Colonic mucosa (tissue), 4 donors: ENCODE measurements around the gene C4orf51. TPM values are rescaled to one million over a fixed set of nuclear protein-coding genes. Genes with fewer than 3 reads are reported as not detected.

ENCODE experiments used
- DNase-seq: peaks from one replicate; pipeline ENCODE4 v3.0.0-alpha.2; 2020
- H3K27ac ChIP-seq: fragments of 200-600 bp; one replicate; pipeline ENCODE4 v1.8.0; 2021
- H3K27me3 ChIP-seq: fragments of 200-600 bp; one replicate; pipeline ENCODE4 v1.8.0; 2021
- H3K36me3 ChIP-seq: fragments of 200-600 bp; one replicate; pipeline ENCODE4 v1.8.0; 2021
- H3K4me1 ChIP-seq: fragments of 200-600 bp; one replicate; pipeline ENCODE4 v1.8.0; 2021; ENCODE audit warnings: mild to moderate bottlenecking
- H3K4me3 ChIP-seq: fragments of 200-600 bp; one replicate; pipeline ENCODE4 v1.8.0; 2021
- H3K9ac ChIP-seq, 2 donors: one replicate each; pipeline ENCODE4 v1.7.0; 2013; ENCODE audit warnings: control low read depth in 2 of 2, low read depth in 2 of 2, low read length in 2 of 2
- H3K9me3 ChIP-seq: fragments of 200-600 bp; one replicate; pipeline ENCODE4 v1.8.0; 2021
- intact Hi-C: fragments of 100-400 bp; cut with DNase I; formaldehyde crosslinking; loops from one replicate; pipeline ENCODE4 v1.14.1; 2022
- total RNA-seq, 2 donors: library from RNA; stranded (reverse); fragmentation: NEBNext Ultra II Directional in 1 of 2; extraction: Animal tissue kit (Norgen Biotek cat#: 25700) in 1 of 2; gene quantifications; one replicate each; pipeline ENCODE4 v1.2.1, GENCODE V29; 2021
- TF ChIP-seq, protein P1 (sequence below): fragments of 200-600 bp; IDR thresholded peaks from one replicate; pipeline ENCODE4 v1.8.0; 2022; ENCODE audit warnings: antibody characterized with exemption, mild to moderate bottlenecking
- donor health status: healthy.
- donor health status: DM: no; HTN: no; CAD: no.
- donor health status: DM: no; HTN: no; CAD: no.

Gene C4orf51
- total RNA-seq, 2 donors from 2014 or later, result not detected

DNA sequence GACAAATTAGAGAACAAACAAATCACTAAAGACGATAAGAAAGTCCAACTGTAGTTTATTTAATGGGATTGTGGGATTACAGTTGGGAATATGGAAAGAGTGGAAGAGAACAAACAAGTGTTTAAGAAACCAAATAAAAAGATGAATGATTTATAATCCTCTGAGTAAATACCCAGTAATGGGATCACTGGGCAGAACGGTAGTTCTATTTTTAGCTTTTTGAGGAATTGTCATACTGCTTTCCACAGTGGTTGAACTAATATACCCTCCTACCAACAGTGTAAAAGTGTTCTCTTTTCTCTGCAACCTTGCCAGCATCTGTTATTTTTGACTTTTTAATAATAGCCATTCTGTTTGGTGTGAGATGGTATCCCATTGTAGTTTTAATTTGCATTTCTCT is 15.0 kb downstream of the C4orf51 start:
- DNase-seq, result no peak
- H3K27ac ChIP-seq, result no peak overlapping the region
- no peaks in the 10 kb centered on the region for H3K4me1 ChIP-seq
- intact Hi-C loops, result no loop called here
- no peaks in the 10 kb centered on the region for H3K9me3 ChIP-seq
- H3K27me3 ChIP-seq, result no peaks in the 10 kb centered on the region
- no peak overlapping the region for H3K4me3 ChIP-seq
- no peaks in the 10 kb centered on the region for H3K36me3 ChIP-seq
- no peak overlapping the region for H3K9ac ChIP-seq
- TF ChIP-seq, protein P1, sequence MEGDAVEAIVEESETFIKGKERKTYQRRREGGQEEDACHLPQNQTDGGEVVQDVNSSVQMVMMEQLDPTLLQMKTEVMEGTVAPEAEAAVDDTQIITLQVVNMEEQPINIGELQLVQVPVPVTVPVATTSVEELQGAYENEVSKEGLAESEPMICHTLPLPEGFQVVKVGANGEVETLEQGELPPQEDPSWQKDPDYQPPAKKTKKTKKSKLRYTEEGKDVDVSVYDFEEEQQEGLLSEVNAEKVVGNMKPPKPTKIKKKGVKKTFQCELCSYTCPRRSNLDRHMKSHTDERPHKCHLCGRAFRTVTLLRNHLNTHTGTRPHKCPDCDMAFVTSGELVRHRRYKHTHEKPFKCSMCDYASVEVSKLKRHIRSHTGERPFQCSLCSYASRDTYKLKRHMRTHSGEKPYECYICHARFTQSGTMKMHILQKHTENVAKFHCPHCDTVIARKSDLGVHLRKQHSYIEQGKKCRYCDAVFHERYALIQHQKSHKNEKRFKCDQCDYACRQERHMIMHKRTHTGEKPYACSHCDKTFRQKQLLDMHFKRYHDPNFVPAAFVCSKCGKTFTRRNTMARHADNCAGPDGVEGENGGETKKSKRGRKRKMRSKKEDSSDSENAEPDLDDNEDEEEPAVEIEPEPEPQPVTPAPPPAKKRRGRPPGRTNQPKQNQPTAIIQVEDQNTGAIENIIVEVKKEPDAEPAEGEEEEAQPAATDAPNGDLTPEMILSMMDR, result no peak

DNA sequence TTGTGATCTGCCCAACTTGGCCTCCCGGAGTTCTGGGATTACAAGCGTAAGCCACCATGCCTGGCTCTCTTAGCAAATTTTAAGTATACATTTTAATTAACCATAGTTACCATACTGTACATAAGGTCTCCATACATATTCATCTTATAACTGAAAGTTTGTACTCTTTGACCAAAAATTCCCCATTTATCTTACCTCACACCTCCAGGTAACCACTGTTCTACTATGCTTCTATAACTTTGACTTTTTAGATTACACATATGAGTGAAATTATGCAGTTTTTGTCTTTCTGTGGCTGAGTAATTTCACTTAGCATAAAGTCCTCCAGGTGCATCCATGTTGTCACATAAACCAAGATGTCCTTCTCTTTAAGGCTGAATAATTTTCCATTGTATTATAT is 17.4 kb downstream of the C4orf51 start:
- no peak overlapping the region for H3K27ac ChIP-seq
- DNase-seq, result no peak
- no peaks in the 10 kb centered on the region for H3K27me3 ChIP-seq
- no peak overlapping the region for H3K4me3 ChIP-seq
- H3K9ac ChIP-seq, result no peak overlapping the region
- H3K9me3 ChIP-seq, result no peaks in the 10 kb centered on the region
- TF ChIP-seq, protein P1, result no peak
- H3K4me1 ChIP-seq, result no peaks in the 10 kb centered on the region
- H3K36me3 ChIP-seq, result no peaks in the 10 kb centered on the region
- intact Hi-C loops, result no loop called here

DNA sequence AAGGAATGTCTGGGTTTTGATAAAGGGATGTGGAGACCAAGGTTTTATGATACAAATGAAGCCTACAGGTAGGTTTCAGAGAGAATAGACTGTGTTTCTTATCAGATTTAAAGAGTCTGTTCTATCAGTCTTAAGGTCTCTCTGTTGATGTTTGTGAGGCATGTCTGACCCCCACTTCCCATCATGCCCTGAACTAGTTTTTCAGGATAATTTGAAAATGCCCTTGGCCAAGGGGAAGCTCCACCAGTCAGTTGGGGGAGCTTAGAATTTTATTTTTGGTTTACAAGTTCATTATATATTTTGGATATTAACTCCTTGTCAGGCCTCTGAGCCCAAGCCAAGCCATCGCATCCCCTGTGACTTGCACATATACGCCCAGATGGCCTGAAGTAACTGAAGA is 18.6 kb downstream of the C4orf51 start:
- TF ChIP-seq, protein P1, result no peak
- Histone ChIP-seq H3K27me3 (no peaks in the 10 kb centered on the region), H3K4me3 (no peak overlapping the region), H3K36me3 (no peaks in the 10 kb centered on the region), H3K9me3 (no peaks in the 10 kb centered on the region), H3K27ac (no peak overlapping the region), H3K4me1 (no peaks in the 10 kb centered on the region), H3K9ac (no peak overlapping the region)
- no peak for DNase-seq
- intact Hi-C loops, result no loop called here

GRCh38 chr4:145703850-145704497 is 24.0 kb downstream of the C4orf51 start:
- no peak overlapping the region for H3K9ac ChIP-seq
- H3K4me3 ChIP-seq, result no peak overlapping the region
- intact Hi-C loops, result no loop called here
- TF ChIP-seq, protein P1, result no peak
- DNase-seq, result no peak
- H3K27me3 ChIP-seq, result no peaks in the 10 kb centered on the region
- no peaks in the 10 kb centered on the region for H3K36me3 ChIP-seq
- H3K4me1 ChIP-seq, result no peaks in the 10 kb centered on the region
- H3K27ac ChIP-seq, result no peak overlapping the region
- no peaks in the 10 kb centered on the region for H3K9me3 ChIP-seq

DNA sequence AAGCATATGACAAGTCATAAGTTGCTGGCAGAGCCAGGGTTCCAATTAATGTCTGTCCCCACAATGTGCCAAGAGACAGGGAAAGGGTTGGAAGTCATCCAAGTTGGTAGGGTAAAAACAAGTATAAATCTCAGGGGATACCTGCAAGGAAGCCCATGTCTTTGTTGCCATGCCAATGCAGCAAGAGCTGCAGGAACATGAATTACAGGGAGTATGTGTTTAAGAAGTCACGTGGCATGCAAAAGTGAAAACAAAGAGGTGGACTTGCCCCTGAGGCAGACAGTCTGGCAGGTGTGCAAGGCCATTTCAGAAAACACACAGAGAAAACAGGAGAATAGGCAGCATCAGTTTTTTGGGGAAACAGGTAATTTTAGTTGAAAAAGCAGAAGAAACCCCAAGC is 29.4 kb downstream of the C4orf51 start:
- Histone ChIP-seq H3K9ac (no peak overlapping the region), H3K4me1 (no peaks in the 10 kb centered on the region), H3K27ac (no peak overlapping the region), H3K4me3 (no peak overlapping the region), H3K36me3 (no peaks in the 10 kb centered on the region), H3K9me3 (no peaks in the 10 kb centered on the region), H3K27me3 (no peaks in the 10 kb centered on the region)
- intact Hi-C loops, result no loop called here
- TF ChIP-seq, protein P1, result no peak
- no peak for DNase-seq
